Fibroblast of mammary gland (primary cell): ENCODE results near the gene AIG1.
"Not testable (repeated sequence)": the region's sequence is repeated elsewhere in the genome, so short reads cannot be mapped to it uniquely, and the experiment has no call there.

Experiments used
- DNase-seq: peaks from one replicate; pipeline ENCODE4 v3.0.0-alpha.2; 2010; ENCODE audit warnings: low read depth
- H3K4me3 ChIP-seq: 2 replicates; pipeline ENCODE4 v1.5.1; 2011; ENCODE audit warnings: low read depth, mild to moderate bottlenecking, low read length, moderate library complexity; ENCODE audit not compliant: control insufficient read depth
- TF ChIP-seq, protein P1 (sequence below): conservative IDR thresholded peaks from 2 replicates; pipeline ENCODE4 v1.5.1; 2011; ENCODE audit warnings: low read depth, low read length, inconsistent platforms; ENCODE audit not compliant: control insufficient read depth, insufficient read depth

The AIG1 gene

DNA sequence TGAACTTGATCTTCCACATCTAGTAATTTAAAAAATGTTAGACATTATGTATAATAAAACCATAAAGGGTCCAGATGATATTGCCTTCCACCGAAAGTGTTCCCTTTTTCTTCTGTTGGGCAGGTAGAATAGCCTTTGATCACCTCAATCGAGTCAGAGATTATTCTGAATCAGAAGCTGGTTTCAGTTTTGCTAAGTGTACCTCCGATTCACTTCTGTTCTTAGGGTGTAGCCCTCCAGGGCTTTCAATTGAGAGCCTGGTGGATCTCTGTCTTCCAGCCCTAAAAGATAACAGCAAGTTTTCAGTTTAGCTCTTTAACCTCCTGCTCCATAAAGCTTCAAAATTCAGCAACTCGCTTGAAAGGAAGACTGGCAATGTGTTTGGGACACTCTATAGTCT, 21.1 kb upstream of the AIG1 start:
- TF ChIP-seq, protein P1, sequence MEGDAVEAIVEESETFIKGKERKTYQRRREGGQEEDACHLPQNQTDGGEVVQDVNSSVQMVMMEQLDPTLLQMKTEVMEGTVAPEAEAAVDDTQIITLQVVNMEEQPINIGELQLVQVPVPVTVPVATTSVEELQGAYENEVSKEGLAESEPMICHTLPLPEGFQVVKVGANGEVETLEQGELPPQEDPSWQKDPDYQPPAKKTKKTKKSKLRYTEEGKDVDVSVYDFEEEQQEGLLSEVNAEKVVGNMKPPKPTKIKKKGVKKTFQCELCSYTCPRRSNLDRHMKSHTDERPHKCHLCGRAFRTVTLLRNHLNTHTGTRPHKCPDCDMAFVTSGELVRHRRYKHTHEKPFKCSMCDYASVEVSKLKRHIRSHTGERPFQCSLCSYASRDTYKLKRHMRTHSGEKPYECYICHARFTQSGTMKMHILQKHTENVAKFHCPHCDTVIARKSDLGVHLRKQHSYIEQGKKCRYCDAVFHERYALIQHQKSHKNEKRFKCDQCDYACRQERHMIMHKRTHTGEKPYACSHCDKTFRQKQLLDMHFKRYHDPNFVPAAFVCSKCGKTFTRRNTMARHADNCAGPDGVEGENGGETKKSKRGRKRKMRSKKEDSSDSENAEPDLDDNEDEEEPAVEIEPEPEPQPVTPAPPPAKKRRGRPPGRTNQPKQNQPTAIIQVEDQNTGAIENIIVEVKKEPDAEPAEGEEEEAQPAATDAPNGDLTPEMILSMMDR = no peak
- DNase-seq = no peak

DNA sequence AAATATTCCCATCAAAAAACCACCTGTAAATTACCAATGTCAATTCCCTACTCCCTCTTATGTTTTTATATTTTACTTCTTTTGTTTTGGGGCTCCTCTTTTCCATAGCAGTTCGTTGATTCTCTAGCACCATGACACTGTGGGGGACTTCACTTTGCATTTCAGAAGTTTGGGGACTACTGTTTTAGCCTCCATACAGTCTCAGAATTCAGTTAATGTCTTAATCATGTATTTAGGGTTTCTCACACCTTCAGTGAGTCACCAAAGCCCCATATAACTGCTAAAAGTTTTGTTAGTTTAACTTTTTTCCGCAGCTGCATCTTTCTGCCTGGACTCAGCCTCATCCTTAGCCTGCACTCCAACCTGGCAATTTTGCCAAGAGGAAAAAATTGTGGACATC, 20.7 kb upstream of the AIG1 start:
- no peak overlapping the region for H3K4me3 ChIP-seq
- DNase-seq = no peak
- TF ChIP-seq, protein P1 = no peak

More for the DNA sequence above, 21.1 kb upstream of the AIG1 start:
- no peak overlapping the region for H3K4me3 ChIP-seq

DNA sequence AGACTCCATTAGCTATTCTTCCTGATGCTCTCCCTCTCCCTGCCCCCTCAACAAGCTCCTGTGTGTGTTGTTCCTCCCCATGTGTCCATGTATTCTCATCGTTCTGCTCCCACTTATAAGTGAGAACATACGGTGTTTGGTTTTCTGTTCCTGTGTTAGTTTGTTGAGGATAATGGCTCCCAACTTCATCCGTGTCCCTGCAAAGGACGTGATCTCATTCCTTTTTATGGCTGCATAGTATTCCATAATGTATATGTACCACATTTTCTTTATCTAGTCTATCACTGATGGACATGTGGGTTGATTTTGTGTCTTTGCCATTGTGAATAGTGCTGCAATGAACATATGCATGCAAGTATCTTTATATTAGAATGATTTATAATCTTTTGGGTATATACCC, 16.3 kb upstream of the AIG1 start:
- H3K4me3 ChIP-seq, DNase-seq: not testable (repeated sequence)

DNA sequence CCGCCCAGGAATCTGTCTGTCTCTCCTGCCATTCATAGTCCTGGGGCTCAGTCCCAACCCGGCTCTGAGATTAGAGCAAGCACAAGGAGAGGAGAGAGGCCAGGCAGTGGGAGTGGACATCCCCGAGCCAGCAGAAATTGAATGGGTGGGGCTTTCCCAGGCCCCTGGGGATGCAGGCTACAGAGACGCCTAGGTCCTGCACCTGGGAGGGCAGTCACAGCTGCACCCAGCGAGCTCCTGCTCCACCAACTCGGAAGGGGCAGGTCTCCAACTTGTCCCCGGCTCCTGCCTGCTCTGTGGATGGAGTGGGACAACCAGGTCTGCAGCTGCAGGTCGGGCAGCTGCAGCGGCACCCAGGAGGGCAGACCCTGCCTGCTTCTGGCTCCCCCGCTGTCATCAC, 11.1 kb upstream of the AIG1 start:
- no peak overlapping the region for H3K4me3 ChIP-seq
- TF ChIP-seq, protein P1 = no peak
- no peak for DNase-seq

DNA sequence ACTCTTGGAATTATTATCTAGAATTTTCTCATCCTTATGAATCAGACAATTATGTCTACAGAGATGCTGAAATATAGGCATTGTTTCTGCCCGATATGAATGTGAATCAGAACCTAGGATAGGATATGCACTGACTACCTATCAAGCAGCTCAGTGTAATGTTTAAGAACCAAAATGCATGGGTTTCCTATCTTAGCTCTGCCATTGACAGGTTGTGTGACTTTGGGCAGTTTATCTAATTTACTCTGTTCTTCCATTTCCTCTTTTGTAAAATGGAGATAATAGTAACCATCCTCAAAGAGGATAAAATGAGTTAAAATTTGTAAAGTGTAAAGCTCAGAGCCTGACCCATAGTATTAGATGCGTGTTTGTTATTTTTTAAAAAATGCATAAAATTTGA, 10.2 kb upstream of the AIG1 start:
- no peak overlapping the region for H3K4me3 ChIP-seq
- TF ChIP-seq, protein P1 = no peak
- no peak for DNase-seq

DNA sequence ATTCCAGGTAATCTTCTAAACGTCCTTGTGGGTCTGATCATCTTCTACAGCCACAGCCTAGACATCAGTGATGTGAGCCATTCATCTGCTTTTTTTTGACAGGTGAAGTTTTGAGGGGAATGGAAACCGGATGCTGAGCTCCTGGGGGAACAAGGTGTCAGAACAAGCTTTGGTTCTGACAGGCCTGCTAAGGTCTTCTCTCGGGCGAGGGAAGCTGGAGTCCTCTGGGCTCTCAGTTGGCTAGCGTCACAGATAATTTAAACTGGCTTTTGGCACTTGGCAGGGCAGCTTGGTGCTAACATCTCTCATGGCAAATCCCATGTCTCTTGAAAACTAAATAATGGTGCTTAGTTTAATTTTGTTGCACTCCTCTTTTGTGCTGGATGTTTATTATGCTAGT, 8.4 kb upstream of the AIG1 start:
- no peak overlapping the region for H3K4me3 ChIP-seq
- TF ChIP-seq, protein P1 = no peak
- no peak for DNase-seq

DNA sequence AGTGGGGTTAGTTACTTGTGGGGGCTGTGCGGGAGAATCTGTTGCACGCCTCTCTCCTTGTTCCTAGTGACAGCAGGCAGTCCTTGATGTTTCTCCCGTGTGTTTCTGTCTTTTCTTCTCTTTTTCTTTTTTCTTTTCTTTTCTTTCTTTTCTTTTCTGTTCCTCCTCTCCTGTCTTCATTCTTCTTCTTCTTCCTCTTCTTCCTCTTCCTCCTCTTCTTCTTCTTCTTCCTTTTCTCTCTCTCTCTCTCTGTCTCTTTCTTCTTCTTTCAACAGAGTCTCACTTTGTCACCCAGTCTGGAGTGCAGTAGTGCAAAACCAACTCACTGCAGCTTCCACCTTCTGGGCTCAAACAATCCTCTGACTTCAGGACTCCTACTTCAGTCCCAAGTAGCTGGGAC, 6.8 kb upstream of the AIG1 start:
- H3K4me3 ChIP-seq = no peak overlapping the region
- TF ChIP-seq, protein P1 = no peak
- no peak for DNase-seq
